ENCODE measurements around the gene ARHGAP26.
A peak's percentile ranks its signal among the peaks of the same experiment; 100 is the strongest.

ARHGAP26 gene

GRCh38 chr5:142769793-142770649 is at the start of gene ARHGAP26:
ARHGAP26 (plus strand) TSS chr5:142770377; CDS start chr5:142770762, 385 bp downstream.
- TF ChIP-seq EZH2 (IDR thresholded peaks at IDR 0.05; ENCODE audit: borderline replicate concordance, low read length) = no peak
- no peak for TF ChIP-seq CTCF (IDR thresholded peaks at IDR 0.05; ENCODE audit: low read length)
- H3K27ac ChIP-seq (ENCODE audit: low read depth, low read length, poor library complexity, severe bottlenecking) = no peak within 1 kb of the TSS

GRCh38 chr5:142720641-142721271 is 49.4 kb upstream of the ARHGAP26 start:
- no peaks in the 10 kb centered on the region for H4K20me1 ChIP-seq (ENCODE audit: insufficient read depth, low read length)
- H3F3A ChIP-seq (ENCODE audit: insufficient read depth, low read length) = no peaks in the 10 kb centered on the region
- H3K9ac ChIP-seq (ENCODE audit: low read length) = no peak overlapping the region
- H3K27ac ChIP-seq (ENCODE audit: low read depth, low read length, poor library complexity, severe bottlenecking) = no peak overlapping the region
- H2AFZ ChIP-seq (ENCODE audit: low read length) = no peak overlapping the region
- no peaks in the 10 kb centered on the region for H3K9me2 ChIP-seq (ENCODE audit: low read depth, low read length)
- H3K4me3 ChIP-seq (ENCODE audit: low read depth, low read length, poor library complexity, severe bottlenecking) = no peak overlapping the region
- H3K4me2 ChIP-seq (ENCODE audit: low read length) = no peak overlapping the region
- no peaks in the 10 kb centered on the region for H3K79me2 ChIP-seq (ENCODE audit: insufficient read depth, low read length)
- H3K4me1 ChIP-seq (ENCODE audit: insufficient read depth, low read length, severe bottlenecking) = no peaks in the 10 kb centered on the region
- peaks cover 3% of the 10 kb centered on the region; the same call in 1 of the 2 replicates for H3K27me3 ChIP-seq (ENCODE audit: insufficient read depth, low read length)
- H3K9me3 ChIP-seq (ENCODE audit: low read length) = no peaks in the 10 kb centered on the region
- TF ChIP-seq EZH2 (IDR thresholded peaks at IDR 0.05; ENCODE audit: borderline replicate concordance, low read length) (no peak), CTCF (IDR thresholded peaks at IDR 0.05; ENCODE audit: low read length) (no peak)
- H3K36me3 ChIP-seq (ENCODE audit: insufficient read depth, low read length) = no peaks in the 10 kb centered on the region

More at GRCh38 chr5:142769793-142770649, at the start of gene ARHGAP26:
- H4K20me1 ChIP-seq (ENCODE audit: insufficient read depth, low read length) = no peaks in the 10 kb centered on the region
- H3K4me3 ChIP-seq (ENCODE audit: low read depth, low read length, poor library complexity, severe bottlenecking) = peak within 1 kb of the TSS; percentile 72
- no peaks in the 10 kb centered on the region for H3K9me3 ChIP-seq (ENCODE audit: low read length)
- H3K4me2 ChIP-seq (ENCODE audit: low read length) = peak within 1 kb of the TSS; percentile 84
- peak within 1 kb of the TSS; percentile 56 for H3K9ac ChIP-seq (ENCODE audit: low read length)
- peaks cover 12% of the 10 kb centered on the region for H3K4me1 ChIP-seq (ENCODE audit: insufficient read depth, low read length, severe bottlenecking)
- H3K9me2 ChIP-seq (ENCODE audit: low read depth, low read length) = no peaks in the 10 kb centered on the region
- H3K27me3 ChIP-seq (ENCODE audit: insufficient read depth, low read length) = no peaks in the 10 kb centered on the region
- no peaks in the 10 kb centered on the region for H3K79me2 ChIP-seq (ENCODE audit: insufficient read depth, low read length)
- H3K36me3 ChIP-seq (ENCODE audit: insufficient read depth, low read length) = no peaks in the 10 kb centered on the region
- H2AFZ ChIP-seq (ENCODE audit: low read length) = peak within 1 kb of the TSS; percentile 41; the same call in 1 of the 2 replicates
- no peaks in the 10 kb centered on the region for H3F3A ChIP-seq (ENCODE audit: insufficient read depth, low read length)

GRCh38 chr5:142722146-142722545 is 48.0 kb upstream of the ARHGAP26 start:
- H3K9me3 ChIP-seq (ENCODE audit: low read length) = no peaks in the 10 kb centered on the region
- no peak overlapping the region for H3K4me3 ChIP-seq (ENCODE audit: low read depth, low read length, poor library complexity, severe bottlenecking)
- H3K79me2 ChIP-seq (ENCODE audit: insufficient read depth, low read length) = no peaks in the 10 kb centered on the region
- H3K4me2 ChIP-seq (ENCODE audit: low read length) = no peak overlapping the region
- TF ChIP-seq CTCF (IDR thresholded peaks at IDR 0.05; ENCODE audit: low read length) (no peak), EZH2 (IDR thresholded peaks at IDR 0.05; ENCODE audit: borderline replicate concordance, low read length) (no peak)
- no peaks in the 10 kb centered on the region for H3K4me1 ChIP-seq (ENCODE audit: insufficient read depth, low read length, severe bottlenecking)
- no peak overlapping the region for H3K27ac ChIP-seq (ENCODE audit: low read depth, low read length, poor library complexity, severe bottlenecking)
- H3K9ac ChIP-seq (ENCODE audit: low read length) = no peak overlapping the region
- no peaks in the 10 kb centered on the region for H3K36me3 ChIP-seq (ENCODE audit: insufficient read depth, low read length)
- no peaks in the 10 kb centered on the region for H3F3A ChIP-seq (ENCODE audit: insufficient read depth, low read length)
- H4K20me1 ChIP-seq (ENCODE audit: insufficient read depth, low read length) = no peaks in the 10 kb centered on the region
- no peaks in the 10 kb centered on the region for H3K9me2 ChIP-seq (ENCODE audit: low read depth, low read length)
- no peak overlapping the region for H2AFZ ChIP-seq (ENCODE audit: low read length)
- peaks cover 3% of the 10 kb centered on the region; the same call in 1 of the 2 replicates for H3K27me3 ChIP-seq (ENCODE audit: insufficient read depth, low read length)
